ENCODE measurements around the gene SUN5. TPM values are rescaled to one million over a fixed set of nuclear protein-coding genes. Genes with fewer than 3 reads are reported as not detected.

SUN5 gene
- total and polyA plus RNA-seq, 2 of the 8 experiments (the other 6 are each of a cell fraction or from before 2014, with no cell fraction given) = not detected

- Histone ChIP-seq H4K91ac (replicated peaks; ENCODE audit: insufficient read length, low read length) (no peak overlapping the region), H4K5ac (ENCODE audit: insufficient read length, low read depth, low read length) (no peak overlapping the region), H2AFZ (ENCODE audit: low read length) (no peak overlapping the region), H4K8ac (ENCODE audit: extremely low read depth, insufficient read depth, low read length) (no peak overlapping the region), H2BK20ac (ENCODE audit: low read length) (no peak overlapping the region), H3K9ac (replicated peaks in 1 of 4; ENCODE audit: extremely low read depth in 1 of 4, low read depth in 3 of 4, low read length in 3 of 4) (no peak overlapping the region; a peak in 1 of 7 replicates), H3K79me1 (ENCODE audit: low read depth, low read length) (no peaks in the 10 kb centered on the region), H2BK120ac (replicated peaks; ENCODE audit: low read depth, low read length) (no peak overlapping the region), H3K18ac (ENCODE audit: extremely low read depth, low read length) (no peak overlapping the region), H2BK5ac (ENCODE audit: low read depth, low read length) (no peak overlapping the region), H3K79me2 (ENCODE audit: control insufficient read depth in 1 of 2, insufficient read depth in 2 of 2, low read length in 2 of 2) (no peaks in the 10 kb centered on the region), H4K20me1 (replicated peaks in 1 of 2; ENCODE audit: control insufficient read depth in 1 of 2, insufficient read depth in 2 of 2, low read length in 2 of 2) (no peaks in the 10 kb centered on the region), H3K9me3 (ENCODE audit: insufficient read depth in 2 of 2, low read depth in 1 of 2, low read length in 1 of 2) (0 out of 4 replicates have a peak, but pooled peaks cover 0 to 2% of the 10 kb centered on the region in 2 experiments), H3K4me1 (replicated peaks in 1 of 4; ENCODE audit: control insufficient read depth in 3 of 4, insufficient read depth in 4 of 4, low read length in 3 of 4) (no peaks in the 10 kb centered on the region; a peak in 1 of 7 replicates), H3K23ac (ENCODE audit: insufficient read length) (no peak overlapping the region), H3K14ac (ENCODE audit: insufficient read length) (no peak overlapping the region), H3K56ac (replicated peaks; ENCODE audit: insufficient read length, low read depth, low read length) (no peak overlapping the region), H3K27me3 (replicated peaks in 1 of 4; ENCODE audit: control insufficient read depth in 3 of 4, extremely low read depth in 1 of 4, insufficient read depth in 3 of 4, low read length in 3 of 4) (no peaks in the 10 kb centered on the region), H2BK15ac (ENCODE audit: low read length) (no peak overlapping the region), H3K23me2 (ENCODE audit: low read depth, low read length) (no peaks in the 10 kb centered on the region), H3K4ac (replicated peaks; ENCODE audit: insufficient read length, low read depth, low read length) (no peak overlapping the region), H2BK12ac (ENCODE audit: low read depth, low read length) (no peak overlapping the region), H3K4me2 (ENCODE audit: insufficient read depth in 1 of 2, low read depth in 2 of 2, low read length in 2 of 2) (no peak overlapping the region), H3K36me3 (ENCODE audit: control insufficient read depth in 2 of 4, insufficient read depth in 4 of 4, low read length in 3 of 4) (no peaks in the 10 kb centered on the region), H2AK5ac (ENCODE audit: low read depth, low read length) (no peak overlapping the region), H3K4me3 (ENCODE audit: extremely low read depth in 1 of 4, insufficient read depth in 2 of 4, low read depth in 3 of 4, low read length in 4 of 4) (no peak overlapping the region), H3K27ac (ENCODE audit: low read depth, low read length) (no peak overlapping the region)
- no peak for DNase-seq (ENCODE audit: low read depth in 1 of 2, low spot score in 2 of 2)
- POLR2A ChIA-PET (ENCODE audit: partially characterized antibody) = no interaction called here
- CTCF ChIA-PET (ENCODE audit: partially characterized antibody) = interaction anchor here (0.6 to 9.1 kb wide), 9 partner anchors 8 to 172 kb away, joined by 3 to 86 read pairs (median 3); no protein-coding TSS in a partner anchor
- peak in 1 of 3 experiments; percentile 27; a peak in 1 of 4 replicates for TF ChIP-seq CTCF (IDR thresholded peaks at IDR 0.05; ENCODE audit: control extremely low read depth in 1 of 3, insufficient read depth in 1 of 3, low read depth in 1 of 3, low read length in 3 of 3)
- TF ChIP-seq HDAC2 (IDR thresholded peaks at IDR 0.05; ENCODE audit: borderline replicate concordance in 1 of 2, low read depth in 2 of 2, low read length in 2 of 2) = no peak
- FAIRE-seq = no peak
- WGBS, 2 experiments (ENCODE audit: extremely low coverage in 1 of 2, insufficient coverage in 1 of 2, insufficient read length in 1 of 2, insufficient replicate concordance in 2 of 2, low coverage in 1 of 2, low lambda C conversion rate in 2 of 2, missing lambda C conversion rate in 1 of 2) = 85% methylated on average over 7 of the region's 7 CpGs; no CpG with 5 or more reads in 1 of the 2 experiments
These were observed 2.0 kb downstream of the SUN5 start for GRCh38 chr20:33002087-33002808.
